ENCODE data around the gene THBS2. TPM values are rescaled to one million over a fixed set of nuclear protein-coding genes. Genes with fewer than 3 reads are reported as not detected.

Gene THBS2
- total and polyA plus RNA-seq, 2 donors (not counting 1 experiment from before 2014, with no cell fraction given), result 86.5 to 269 TPM

DNA sequence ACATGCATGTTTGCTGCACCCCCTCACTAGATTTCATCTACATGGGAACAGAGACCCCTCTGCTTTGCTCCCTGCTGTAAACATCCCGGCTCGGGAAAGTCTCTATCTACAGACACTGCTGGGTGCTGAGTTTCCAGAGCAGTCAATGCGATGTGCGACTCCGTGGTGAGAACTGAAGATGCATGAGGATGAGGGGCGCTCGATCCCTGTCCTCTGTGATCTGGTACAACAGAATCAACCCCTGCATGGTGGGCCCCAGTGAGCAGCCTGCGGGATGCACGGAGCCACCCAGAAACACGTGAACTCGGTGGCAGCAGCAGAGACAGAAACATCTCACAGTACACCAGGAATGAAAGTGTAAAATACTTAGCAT, 83.1 kb downstream of the THBS2 start:
- Histone ChIP-seq H4K20me1 (ENCODE audit: control insufficient read depth, extremely low read depth, insufficient read depth, low read length) (no peaks in the 10 kb centered on the region), H3K4me2 (ENCODE audit: extremely low read depth, insufficient read depth, low read length) (no peak overlapping the region), H2AFZ (ENCODE audit: low read length) (no peak overlapping the region), H3K9me3 (ENCODE audit: control insufficient read depth, insufficient read depth, low read depth, low read length) (no peaks in the 10 kb centered on the region), H3K27me3 (ENCODE audit: control insufficient read depth, insufficient read depth, low read length) (no peaks in the 10 kb centered on the region), H3K36me3 (ENCODE audit: control insufficient read depth, insufficient read depth, low read length) (no peaks in the 10 kb centered on the region), H3K4me3 (replicated peaks in 1 of 4; ENCODE audit: control extremely low read depth in 1 of 4, insufficient read depth in 1 of 4, low read depth in 3 of 4, low read length in 4 of 4) (no peak overlapping the region), H3K9ac (ENCODE audit: insufficient read depth, low read length) (no peak overlapping the region), H3K27ac (ENCODE audit: insufficient read depth, low read length) (no peak overlapping the region), H3K79me2 (ENCODE audit: control insufficient read depth, insufficient read depth, low read length) (no peaks in the 10 kb centered on the region), H3K4me1 (ENCODE audit: control insufficient read depth, extremely low read depth, insufficient read depth, low read length) (peaks cover 14% of the 10 kb centered on the region)
- TF ChIP-seq, protein P1, sequence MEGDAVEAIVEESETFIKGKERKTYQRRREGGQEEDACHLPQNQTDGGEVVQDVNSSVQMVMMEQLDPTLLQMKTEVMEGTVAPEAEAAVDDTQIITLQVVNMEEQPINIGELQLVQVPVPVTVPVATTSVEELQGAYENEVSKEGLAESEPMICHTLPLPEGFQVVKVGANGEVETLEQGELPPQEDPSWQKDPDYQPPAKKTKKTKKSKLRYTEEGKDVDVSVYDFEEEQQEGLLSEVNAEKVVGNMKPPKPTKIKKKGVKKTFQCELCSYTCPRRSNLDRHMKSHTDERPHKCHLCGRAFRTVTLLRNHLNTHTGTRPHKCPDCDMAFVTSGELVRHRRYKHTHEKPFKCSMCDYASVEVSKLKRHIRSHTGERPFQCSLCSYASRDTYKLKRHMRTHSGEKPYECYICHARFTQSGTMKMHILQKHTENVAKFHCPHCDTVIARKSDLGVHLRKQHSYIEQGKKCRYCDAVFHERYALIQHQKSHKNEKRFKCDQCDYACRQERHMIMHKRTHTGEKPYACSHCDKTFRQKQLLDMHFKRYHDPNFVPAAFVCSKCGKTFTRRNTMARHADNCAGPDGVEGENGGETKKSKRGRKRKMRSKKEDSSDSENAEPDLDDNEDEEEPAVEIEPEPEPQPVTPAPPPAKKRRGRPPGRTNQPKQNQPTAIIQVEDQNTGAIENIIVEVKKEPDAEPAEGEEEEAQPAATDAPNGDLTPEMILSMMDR (conservative IDR thresholded peaks at IDR 0.05 in 1 of 2, IDR thresholded peaks at IDR 0.05 in 1 of 2; ENCODE audit: low read depth in 1 of 2, low read length in 2 of 2), result no peak
- no peak for TF ChIP-seq EZH2 (IDR thresholded peaks at IDR 0.05; ENCODE audit: low read length, missing control alignments)
- DNase-seq (ENCODE audit: low read depth in 2 of 2), result no peak

DNA sequence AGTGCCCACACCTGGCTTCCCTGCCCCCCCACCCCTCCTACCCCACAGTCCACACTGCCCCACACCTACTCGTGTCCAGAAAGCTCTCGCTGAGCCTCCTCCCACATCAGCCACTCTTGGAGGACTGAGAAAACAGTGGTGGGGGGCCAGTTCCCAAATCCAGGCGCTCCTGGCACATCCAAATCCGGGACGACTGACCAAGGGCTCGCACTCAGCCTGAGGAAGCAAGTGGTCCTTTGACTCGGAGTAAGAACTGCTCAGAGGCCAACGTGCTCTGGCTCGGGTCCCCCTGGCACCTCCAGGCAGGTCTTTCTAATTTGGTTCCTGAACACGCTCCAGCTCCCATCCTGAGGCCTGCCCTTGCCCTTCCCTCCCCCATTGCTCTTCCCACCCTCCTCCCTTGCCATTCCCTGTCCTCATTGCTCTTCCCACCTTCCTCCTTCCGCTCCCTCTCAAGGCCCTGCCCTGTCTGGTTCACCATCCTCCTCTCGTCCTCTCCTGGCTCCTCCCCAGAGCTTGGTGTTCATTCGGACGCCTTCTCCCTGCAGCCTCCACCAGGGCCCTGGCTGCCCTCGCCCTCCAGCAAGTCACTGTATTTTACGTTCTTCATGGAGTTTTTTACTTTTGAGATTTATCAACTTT, 83.6 kb downstream of the THBS2 start:
- no peak overlapping the region for H3K27ac ChIP-seq (ENCODE audit: insufficient read depth, low read length)
- peaks cover 14% of the 10 kb centered on the region for H3K4me1 ChIP-seq (ENCODE audit: control insufficient read depth, extremely low read depth, insufficient read depth, low read length)
- H3K9ac ChIP-seq (ENCODE audit: insufficient read depth, low read length), result no peak overlapping the region
- H3K9me3 ChIP-seq (ENCODE audit: control insufficient read depth, insufficient read depth, low read depth, low read length), result no peaks in the 10 kb centered on the region
- no peak for DNase-seq (ENCODE audit: low read depth in 2 of 2)
- H2AFZ ChIP-seq (ENCODE audit: low read length), result no peak overlapping the region
- H3K4me2 ChIP-seq (ENCODE audit: extremely low read depth, insufficient read depth, low read length), result no peak overlapping the region
- no peaks in the 10 kb centered on the region for H3K79me2 ChIP-seq (ENCODE audit: control insufficient read depth, insufficient read depth, low read length)
- no peaks in the 10 kb centered on the region for H3K36me3 ChIP-seq (ENCODE audit: control insufficient read depth, insufficient read depth, low read length)
- no peak overlapping the region for H3K4me3 ChIP-seq (replicated peaks in 1 of 4; ENCODE audit: control extremely low read depth in 1 of 4, insufficient read depth in 1 of 4, low read depth in 3 of 4, low read length in 4 of 4)
- H3K27me3 ChIP-seq (ENCODE audit: control insufficient read depth, insufficient read depth, low read length), result no peaks in the 10 kb centered on the region
- no peaks in the 10 kb centered on the region for H4K20me1 ChIP-seq (ENCODE audit: control insufficient read depth, extremely low read depth, insufficient read depth, low read length)
- no peak for TF ChIP-seq EZH2 (IDR thresholded peaks at IDR 0.05; ENCODE audit: low read length, missing control alignments)
- TF ChIP-seq, protein P1 (conservative IDR thresholded peaks at IDR 0.05 in 1 of 2, IDR thresholded peaks at IDR 0.05 in 1 of 2; ENCODE audit: low read depth in 1 of 2, low read length in 2 of 2), result no peak

DNA sequence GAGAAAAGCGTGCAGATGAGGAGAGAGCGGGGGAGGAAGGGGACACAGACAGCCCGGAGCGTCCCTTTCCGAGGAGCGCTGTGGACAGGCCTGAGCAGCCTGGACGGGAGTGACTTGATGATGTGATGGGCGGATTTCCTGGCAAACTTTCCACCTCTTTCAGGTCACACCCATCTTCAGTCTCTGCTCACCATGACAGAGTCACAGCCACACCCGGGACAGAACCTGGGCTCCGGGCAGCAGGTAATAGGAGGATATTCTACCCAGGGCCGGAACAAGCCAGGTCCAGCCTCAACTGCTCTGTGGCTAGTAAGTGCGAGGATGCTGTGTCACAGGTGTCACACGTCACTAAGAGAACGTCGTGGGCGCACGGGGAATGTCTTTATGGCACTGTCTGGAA, 84.3 kb downstream of the THBS2 start:
- DNase-seq (ENCODE audit: low read depth in 2 of 2), result no peak

More for the DNA sequence above, 84.3 kb downstream of the THBS2 start:
- Histone ChIP-seq H4K20me1 (ENCODE audit: control insufficient read depth, extremely low read depth, insufficient read depth, low read length) (no peaks in the 10 kb centered on the region), H3K27ac (ENCODE audit: insufficient read depth, low read length) (peak overlapping the region; percentile 99), H3K4me3 (replicated peaks in 1 of 4; ENCODE audit: control extremely low read depth in 1 of 4, insufficient read depth in 1 of 4, low read depth in 3 of 4, low read length in 4 of 4) (no peak overlapping the region), H3K4me2 (ENCODE audit: extremely low read depth, insufficient read depth, low read length) (no peak overlapping the region), H2AFZ (ENCODE audit: low read length) (no peak overlapping the region), H3K27me3 (ENCODE audit: control insufficient read depth, insufficient read depth, low read length) (no peaks in the 10 kb centered on the region), H3K4me1 (ENCODE audit: control insufficient read depth, extremely low read depth, insufficient read depth, low read length) (peaks cover 16% of the 10 kb centered on the region), H3K36me3 (ENCODE audit: control insufficient read depth, insufficient read depth, low read length) (no peaks in the 10 kb centered on the region), H3K79me2 (ENCODE audit: control insufficient read depth, insufficient read depth, low read length) (no peaks in the 10 kb centered on the region), H3K9me3 (ENCODE audit: control insufficient read depth, insufficient read depth, low read depth, low read length) (no peaks in the 10 kb centered on the region), H3K9ac (ENCODE audit: insufficient read depth, low read length) (no peak overlapping the region)
- no peak for TF ChIP-seq EZH2 (IDR thresholded peaks at IDR 0.05; ENCODE audit: low read length, missing control alignments)
- TF ChIP-seq, protein P1 (conservative IDR thresholded peaks at IDR 0.05 in 1 of 2, IDR thresholded peaks at IDR 0.05 in 1 of 2; ENCODE audit: low read depth in 1 of 2, low read length in 2 of 2), result no peak

Measured in fibroblast of lung (primary cell).